ACC112 (cell line): ENCODE measurements around the gene TYW1.
"Not testable (repeated sequence)": the region's sequence is repeated elsewhere in the genome, so short reads cannot be mapped to it uniquely, and the experiment has no call there.

ENCODE experiments used
- H2AFZ ChIP-seq: fragments of 200-600 bp; sonication (generic); one replicate; pipeline ENCODE4 v1.6.0; 2017; ENCODE audit warnings: antibody characterized with exemption, low read length; ENCODE audit not compliant: unreplicated experiment
- H3K27ac ChIP-seq: fragments of 200-600 bp; sonication (generic); 2 replicates; pipeline ENCODE4 v1.5.1; 2014; ENCODE audit warnings: low read depth, mild to moderate bottlenecking, antibody characterized with exemption, low read length, moderate library complexity
- H3K27me3 ChIP-seq: fragments of 200-600 bp; sonication (generic); 2 replicates; pipeline ENCODE4 v1.6.1; 2014; ENCODE audit warnings: mild to moderate bottlenecking, antibody characterized with exemption, low read length, moderate library complexity, mixed read lengths; ENCODE audit not compliant: insufficient read depth
- H3K36me3 ChIP-seq: fragments of 200-600 bp; sonication (generic); 2 replicates; pipeline ENCODE4 v1.6.1; 2016; ENCODE audit warnings: mild to moderate bottlenecking, antibody characterized with exemption, low read length, moderate library complexity, mixed read lengths; ENCODE audit not compliant: insufficient read depth
- H3K4me1 ChIP-seq: fragments of 200-600 bp; sonication (generic); one replicate; pipeline ENCODE4 v1.6.1; 2016; ENCODE audit warnings: low read length, mixed read lengths; ENCODE audit not compliant: insufficient read depth, unreplicated experiment, control insufficient read depth
- H3K4me3 ChIP-seq: fragments of 200-600 bp; sonication (generic); 2 replicates; pipeline ENCODE4 v1.5.1; 2014; ENCODE audit warnings: mild to moderate bottlenecking, low read depth, low read length
- H3K79me2 ChIP-seq: fragments of 200-600 bp; sonication (generic); one replicate; pipeline ENCODE4 v1.6.0; 2016; ENCODE audit warnings: low read length; ENCODE audit not compliant: control insufficient read depth, unreplicated experiment, insufficient read depth

The TYW1 gene

DNA sequence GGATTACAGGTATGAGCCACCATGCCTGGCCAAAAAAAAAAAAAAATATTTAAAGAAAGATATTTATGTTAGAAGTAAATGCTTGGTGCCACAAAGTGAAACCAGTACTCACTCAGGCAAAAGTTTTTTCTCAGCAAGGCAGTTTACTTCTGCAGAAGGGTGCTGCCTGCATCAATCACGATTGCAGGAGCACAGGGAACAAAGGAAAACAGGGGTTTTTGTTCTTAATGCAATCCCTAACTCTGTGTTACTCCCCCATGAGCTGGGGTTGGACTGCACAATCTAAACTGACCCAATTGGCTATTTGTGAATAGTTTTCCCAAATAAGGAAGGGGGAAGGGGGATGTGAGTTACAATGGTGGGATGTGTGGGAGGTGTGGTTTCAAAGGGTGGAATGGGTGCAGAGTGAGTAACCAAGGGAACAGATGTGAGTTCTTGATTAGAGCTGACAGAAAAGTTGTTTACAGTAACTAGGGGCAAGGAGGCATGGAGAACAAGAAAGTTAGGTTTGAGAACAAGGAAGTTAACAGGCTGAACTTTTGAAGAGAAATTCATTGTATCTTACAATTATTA lies 255.4 kb downstream of the TYW1 start:
- Histone ChIP-seq H3K27ac (no peak overlapping the region), H2AFZ (no peak overlapping the region), H3K4me1 (no peaks in the 10 kb centered on the region), H3K36me3 (no peaks in the 10 kb centered on the region), H3K27me3 (no peaks in the 10 kb centered on the region), H3K4me3 (no peak overlapping the region), H3K79me2 (no peaks in the 10 kb centered on the region)

DNA sequence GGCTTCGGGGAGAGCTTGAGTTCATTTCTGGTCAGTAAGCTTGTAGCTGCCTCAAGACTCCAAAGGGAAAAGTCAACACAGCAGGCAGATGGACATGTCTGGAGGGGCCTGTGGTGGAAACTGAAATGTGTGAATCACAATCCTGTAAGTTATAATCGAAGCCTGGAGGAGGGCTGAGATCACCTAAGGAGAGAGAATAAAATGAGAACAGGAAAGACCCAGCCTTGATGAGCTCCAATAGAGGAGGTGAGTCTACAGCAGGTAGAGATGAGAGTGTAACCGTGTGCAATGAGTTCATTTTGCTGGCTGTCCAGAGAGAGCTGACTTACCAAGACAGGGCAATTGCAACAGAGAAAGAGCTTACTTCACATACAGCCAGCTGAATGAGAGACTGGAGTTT lies 258.4 kb downstream of the TYW1 start:
- H3K27ac ChIP-seq, H3K36me3 ChIP-seq, H3K4me3 ChIP-seq, H3K4me1 ChIP-seq, H3K79me2 ChIP-seq, H3K27me3 ChIP-seq, H2AFZ ChIP-seq: not testable (repeated sequence)

DNA sequence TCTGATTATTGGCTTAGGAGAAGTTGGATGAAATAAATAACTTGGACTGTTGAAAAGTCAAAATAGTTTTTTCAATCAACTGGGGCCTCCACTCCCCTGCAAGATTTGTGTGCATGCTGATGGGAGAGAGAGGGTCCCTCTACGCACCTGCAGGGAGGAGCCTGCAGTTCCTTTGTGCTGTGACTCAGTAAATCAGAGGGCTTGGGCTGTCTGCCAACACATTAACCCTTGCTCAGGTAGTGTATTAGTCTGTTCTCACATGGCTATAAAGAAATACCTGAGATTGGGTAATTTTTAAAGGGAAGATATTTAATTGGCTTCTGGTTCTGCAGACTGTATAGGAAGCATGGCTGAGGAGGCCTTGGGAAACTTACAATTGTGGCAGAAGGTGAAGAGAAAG lies 261.1 kb downstream of the TYW1 start:
- H3K79me2 ChIP-seq, H3K4me1 ChIP-seq, H3K36me3 ChIP-seq, H3K27me3 ChIP-seq, H3K27ac ChIP-seq, H3K4me3 ChIP-seq, H2AFZ ChIP-seq: not testable (repeated sequence)

DNA sequence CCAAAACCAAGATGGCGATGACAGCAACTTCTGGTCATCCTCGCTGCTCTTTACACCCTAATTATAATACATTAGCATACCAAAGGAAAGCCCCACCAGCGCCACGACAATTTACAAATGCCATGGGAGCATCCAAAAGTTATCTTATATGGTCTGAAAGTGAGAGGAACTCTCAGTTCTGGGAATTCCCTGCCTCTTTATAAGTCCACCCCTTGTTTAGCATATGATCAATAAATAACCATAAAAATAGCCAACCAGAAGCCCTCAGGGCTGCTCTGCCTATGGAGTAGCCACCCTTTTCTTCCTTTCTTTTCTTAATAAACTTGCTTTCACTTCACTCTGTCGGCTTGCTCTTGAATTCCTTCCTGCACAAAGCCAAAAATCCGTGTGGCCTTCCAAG lies 262.7 kb downstream of the TYW1 start:
- not testable (repeated sequence) for H3K79me2 ChIP-seq, H3K36me3 ChIP-seq, H3K4me3 ChIP-seq, H3K27ac ChIP-seq, H3K27me3 ChIP-seq, H3K4me1 ChIP-seq, H2AFZ ChIP-seq

DNA sequence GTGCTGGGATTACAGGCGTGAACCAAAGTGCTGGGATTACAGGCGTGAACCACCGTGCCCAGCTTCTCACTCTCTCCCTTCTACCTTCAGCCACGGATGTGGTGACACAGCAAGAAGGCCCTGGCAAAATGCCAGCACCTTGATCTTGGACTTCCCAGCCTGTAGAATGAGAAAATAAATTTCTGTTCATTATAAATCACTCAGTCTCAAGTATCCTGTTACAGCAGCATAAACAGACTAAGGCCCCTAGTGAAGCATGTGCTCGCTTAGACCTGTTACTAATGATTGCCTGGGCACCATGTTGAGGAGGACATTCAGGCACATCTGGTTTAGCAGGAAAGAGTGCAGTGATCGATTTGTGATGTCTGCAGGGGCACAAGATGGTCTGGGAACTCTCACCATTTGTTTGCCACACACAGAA lies 263.5 kb downstream of the TYW1 start:
- not testable (repeated sequence) for H3K4me3 ChIP-seq, H3K27ac ChIP-seq, H3K79me2 ChIP-seq, H3K27me3 ChIP-seq, H3K36me3 ChIP-seq, H3K4me1 ChIP-seq, H2AFZ ChIP-seq

DNA sequence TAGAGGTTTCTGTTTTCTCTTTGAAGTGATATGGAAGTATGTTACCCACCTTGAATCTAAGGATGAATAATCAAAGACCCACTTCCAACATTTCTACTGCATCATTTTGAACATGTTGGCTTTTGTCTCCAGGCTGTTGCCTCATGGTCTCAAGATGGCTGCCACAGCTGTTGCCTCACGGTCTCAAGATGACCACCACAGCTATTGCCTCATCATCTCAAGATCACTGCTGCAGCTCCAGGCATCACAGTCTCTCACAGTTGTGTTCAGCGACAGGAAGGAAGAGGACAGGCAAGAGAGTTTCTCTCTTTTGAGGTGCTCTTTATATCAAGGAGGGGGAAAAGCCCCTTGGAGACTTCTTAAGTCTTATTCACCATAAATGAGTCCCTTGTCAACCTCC lies 267.4 kb downstream of the TYW1 start:
- H3K4me3 ChIP-seq, H3K27me3 ChIP-seq, H2AFZ ChIP-seq, H3K27ac ChIP-seq, H3K4me1 ChIP-seq, H3K36me3 ChIP-seq, H3K79me2 ChIP-seq: not testable (repeated sequence)

DNA sequence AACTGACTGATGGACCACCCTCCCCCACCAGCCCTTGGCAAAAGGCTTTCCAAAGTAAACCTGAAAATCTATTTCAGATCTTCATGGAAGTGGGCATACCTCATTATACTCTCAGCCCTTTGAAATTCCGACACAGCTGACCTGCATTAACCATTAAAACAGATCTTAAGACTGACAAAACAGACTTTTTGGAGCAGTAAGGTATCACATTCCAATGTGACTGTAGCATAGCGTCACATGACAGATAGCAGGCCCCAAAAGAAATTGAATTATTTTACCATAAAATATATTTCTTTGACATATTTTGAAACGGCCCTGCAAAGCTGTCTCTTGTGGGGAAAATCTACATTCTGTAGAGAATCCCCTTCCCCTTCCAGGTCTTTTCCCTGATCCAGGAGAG lies 269.4 kb downstream of the TYW1 start:
- not testable (repeated sequence) for H3K4me1 ChIP-seq, H3K79me2 ChIP-seq, H3K27me3 ChIP-seq, H2AFZ ChIP-seq, H3K36me3 ChIP-seq, H3K4me3 ChIP-seq, H3K27ac ChIP-seq

DNA sequence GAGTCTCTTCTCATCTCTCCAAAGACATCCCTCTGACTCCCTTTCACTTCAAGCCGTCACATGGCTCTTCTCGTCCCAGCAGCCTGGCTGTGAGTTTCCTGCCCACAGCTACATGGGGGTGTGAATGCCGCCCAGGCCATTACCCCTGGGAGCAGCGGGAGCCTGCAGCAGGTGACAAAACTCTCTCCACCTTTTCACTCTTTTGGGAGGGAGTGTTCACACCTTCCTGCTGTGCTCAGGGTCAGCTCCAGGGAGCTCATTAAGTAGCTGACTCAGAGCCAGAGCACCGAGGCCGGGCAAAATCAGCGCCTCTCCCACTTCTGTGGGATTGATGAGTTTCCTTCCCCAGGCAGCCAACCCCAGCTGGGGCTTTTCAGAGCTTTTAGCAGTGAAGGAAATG lies 271.3 kb downstream of the TYW1 start:
- H3K36me3 ChIP-seq = no peaks in the 10 kb centered on the region
- no peak overlapping the region for H3K27ac ChIP-seq
- no peaks in the 10 kb centered on the region for H3K4me1 ChIP-seq
- H3K27me3 ChIP-seq = no peaks in the 10 kb centered on the region
- no peak overlapping the region for H3K4me3 ChIP-seq
- H2AFZ ChIP-seq = no peak overlapping the region
- no peaks in the 10 kb centered on the region for H3K79me2 ChIP-seq

DNA sequence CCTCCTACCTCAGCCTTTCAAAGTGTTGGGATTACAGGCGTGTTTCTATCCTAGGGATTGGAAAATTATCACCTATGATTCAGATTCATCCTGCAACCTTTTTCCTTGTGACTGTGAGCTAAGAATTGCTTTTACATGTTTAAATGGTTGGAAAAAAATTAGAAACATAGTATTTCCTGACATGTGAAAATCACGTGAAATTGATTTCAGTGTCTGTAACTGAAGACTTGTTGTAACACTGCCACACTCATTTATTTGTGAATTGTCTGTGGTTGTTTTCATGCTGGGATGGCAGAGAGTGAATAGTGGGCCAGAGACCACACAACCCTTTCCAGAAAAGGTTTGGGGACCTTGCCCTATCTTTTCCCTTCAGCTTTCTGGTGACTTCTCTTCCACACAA lies 273.3 kb downstream of the TYW1 start:
- not testable (repeated sequence) for H3K4me1 ChIP-seq, H3K36me3 ChIP-seq, H3K79me2 ChIP-seq, H3K27me3 ChIP-seq, H2AFZ ChIP-seq, H3K27ac ChIP-seq, H3K4me3 ChIP-seq
